HepG2 (cell line): ENCODE measurements around the gene KIF13A. TPM values are rescaled to one million over a fixed set of nuclear protein-coding genes. Genes with fewer than 3 reads are reported as not detected.

Source experiments
- ATAC-seq: fragments of 200-7000 bp; cut with Tn5 transposase; 3 replicates; pipeline ENCODE4 v1.9.1; 2020; ENCODE audit warnings: mild to moderate bottlenecking, moderate library complexity
- BruUV-seq: library from RNA; stranded (reverse); fragments of 400-500 nt; replicated peaks from 2 replicates; lab custom pipeline; 2021; lab: Mats Ljungman, UMichigan
- CTCF ChIA-PET: fragments of 300-600 bp; formaldehyde crosslinking; extraction: SDS; loops from one replicate; lab custom pipeline; 2021; ENCODE audit warnings: low total read pairs, inconsistent platforms, low intra/inter-chr PET ratio; lab: Yijun Ruan, JAX
- POLR2A ChIA-PET: fragments of 350-600 bp; sonication (Branson Sonifier 250); formaldehyde crosslinking; loops from one replicate; lab custom pipeline; 2020; ENCODE audit warnings: antibody characterized with exemption, inconsistent platforms; lab: Yijun Ruan, JAX
- DNase-seq: peaks from one replicate; pipeline ENCODE4 v3.0.0-alpha.2; 2015; ENCODE audit warnings: low spot score
- FAIRE-seq: peaks from 3 replicates; lab custom pipeline; 2011; peaks lifted over from hg19 to GRCh38; lab: Jason Lieb, UNC
- H2AFZ ChIP-seq: one replicate; pipeline ENCODE4 v1.6.1; 2011; ENCODE audit warnings: low read length, inconsistent platforms
- H3K27ac ChIP-seq: fragments of 300-600 bp; 3 replicates; pipeline ENCODE4 v1.8.0; 2011; ENCODE audit warnings: mixed run types, mild to moderate bottlenecking, mixed read lengths, low read length, inconsistent platforms; ENCODE audit not compliant: insufficient read depth; ENCODE audit errors: extremely low read length
- H3K27me3 ChIP-seq, 2 experiments: fragments of 200-600 bp in 1 of 2; 2 replicates in 1 of 2; 3 replicates in 1 of 2; pipeline versions ENCODE4 v1.6.0 to v1.8.0; 2011; ENCODE audit warnings: low read length in 2 of 2, mild to moderate bottlenecking in 2 of 2, moderate library complexity in 2 of 2, inconsistent platforms in 1 of 2; ENCODE audit not compliant: insufficient read depth in 2 of 2, control insufficient read depth in 1 of 2
- H3K36me3 ChIP-seq, 2 experiments: fragments of 200-600 bp in 1 of 2; replicated peaks in 1 of 2; 2 replicates in 1 of 2; 3 replicates in 1 of 2; pipeline versions ENCODE4 v1.5.1 to v1.8.0; 2011; ENCODE audit warnings: low read length in 2 of 2, inconsistent platforms in 1 of 2; ENCODE audit not compliant: insufficient read depth in 2 of 2, control insufficient read depth in 1 of 2
- H3K4me1 ChIP-seq: 2 replicates; pipeline ENCODE4 v1.5.1; 2012; ENCODE audit warnings: low read length, inconsistent platforms; ENCODE audit not compliant: insufficient read depth
- H3K4me2 ChIP-seq: 2 replicates; pipeline ENCODE4 v1.6.0; 2011; ENCODE audit warnings: low read depth, low read length, inconsistent platforms
- H3K4me3 ChIP-seq, 3 experiments: fragments of 200-600 bp in 1 of 3; sonication (generic), shearing (Covaris generic) in 1 of 3; replicated peaks in 1 of 3; 2 replicates each; pipeline ENCODE4 v1.5.1; 2011 to 2016; ENCODE audit warnings: low read length in 3 of 3, inconsistent platforms in 2 of 3, low read depth in 2 of 3, mild to moderate bottlenecking in 2 of 3, control low read depth in 1 of 3, mixed read lengths in 1 of 3; ENCODE audit not compliant: insufficient read depth in 1 of 3
- H3K79me2 ChIP-seq: one replicate; pipeline ENCODE4 v1.6.1; 2011; ENCODE audit warnings: low read length, inconsistent platforms; ENCODE audit not compliant: insufficient read depth
- H3K9ac ChIP-seq: 2 replicates; pipeline ENCODE4 v1.6.0; 2011; ENCODE audit warnings: mild to moderate bottlenecking, low read depth, low read length, inconsistent platforms; ENCODE audit not compliant: insufficient read depth
- H3K9me3 ChIP-seq: 2 replicates; pipeline ENCODE4 v1.5.1; 2012; ENCODE audit warnings: mild to moderate bottlenecking, low read length
- H4K20me1 ChIP-seq: 2 replicates; pipeline ENCODE4 v1.6.0; 2011; ENCODE audit warnings: inconsistent platforms, mild to moderate bottlenecking, low read length, moderate library complexity; ENCODE audit not compliant: insufficient read depth
- AGO1 ChIP-seq: fragments of 200-400 bp; formaldehyde crosslinking; IDR thresholded peaks from 2 replicates; pipeline ENCODE4 v1.6.1; 2017; ENCODE audit warnings: mild to moderate bottlenecking, low read depth, low read length, moderate library complexity; ENCODE audit not compliant: poor library complexity, severe bottlenecking
- CEBPB ChIP-seq: IDR thresholded peaks from 2 replicates; pipeline ENCODE4 v1.6.1; 2011; ENCODE audit warnings: low read depth, low read length, improper control_type of control experiment, borderline replicate concordance
- ESRRA ChIP-seq: sonication (generic); formaldehyde crosslinking; IDR thresholded peaks from 2 replicates; pipeline ENCODE4 v1.5.1; 2020; ENCODE audit warnings: mild to moderate bottlenecking, low read depth, missing genetic modification reagents
- HCFC1 ChIP-seq: fragments of 150-350 bp; IDR thresholded peaks from 2 replicates; pipeline ENCODE4 v1.6.1; 2014; ENCODE audit warnings: low read depth, low read length
- HNRNPH1 ChIP-seq: fragments of 200-400 bp; formaldehyde crosslinking; optimal IDR thresholded peaks from 2 replicates; pipeline ENCODE3; 2017; ENCODE audit warnings: mild to moderate bottlenecking, low read depth, low read length
- HOXA5 ChIP-seq: sonication (generic); formaldehyde crosslinking; IDR thresholded peaks from 2 replicates; pipeline ENCODE4 v1.4.0; 2020; ENCODE audit warnings: missing genetic modification reagents
- MBD4 ChIP-seq: IDR thresholded peaks from 2 replicates; pipeline ENCODE4 v1.6.1; 2012; ENCODE audit warnings: low read length, inconsistent platforms, borderline replicate concordance
- MXI1 ChIP-seq: IDR thresholded peaks from 3 replicates; pipeline ENCODE4 v1.6.1; 2012; ENCODE audit warnings: low read depth, low read length, inconsistent platforms, borderline replicate concordance
- NR2C2 ChIP-seq: sonication (generic); formaldehyde crosslinking; IDR thresholded peaks from 2 replicates; pipeline ENCODE4 v1.4.0; 2020; ENCODE audit warnings: missing genetic modification reagents, mild to moderate bottlenecking, moderate library complexity, borderline replicate concordance
- PBX2 ChIP-seq: IDR thresholded peaks from 2 replicates; pipeline ENCODE4 v1.6.1; 2016; ENCODE audit warnings: control low read depth
- PLSCR1 ChIP-seq: sonication (generic); formaldehyde crosslinking; IDR thresholded peaks from 2 replicates; pipeline ENCODE4 v1.5.0; 2020; ENCODE audit warnings: missing genetic modification reagents, mild to moderate bottlenecking, borderline replicate concordance
- RAD21 ChIP-seq: fragments of 450-650 bp; formaldehyde crosslinking; IDR thresholded peaks from 2 replicates; pipeline ENCODE4 v1.5.0; 2020; ENCODE audit warnings: mild to moderate bottlenecking
- RARG ChIP-seq: sonication (generic); formaldehyde crosslinking; IDR thresholded peaks from 2 replicates; pipeline ENCODE4 v1.4.0; 2020; ENCODE audit warnings: low read depth, mild to moderate bottlenecking, missing genetic modification reagents
- RBFOX2 ChIP-seq: fragments of 200-400 bp; formaldehyde crosslinking; IDR thresholded peaks from 2 replicates; pipeline ENCODE4 v1.6.1; 2017; ENCODE audit warnings: low read depth, mild to moderate bottlenecking, low read length
- TBX2 ChIP-seq: sonication (generic); formaldehyde crosslinking; IDR thresholded peaks from 2 replicates; pipeline ENCODE4 v1.5.0; 2020; ENCODE audit warnings: missing genetic modification reagents, mild to moderate bottlenecking, borderline replicate concordance
- ZFP36L2 ChIP-seq: sonication (generic); formaldehyde crosslinking; IDR thresholded peaks from 2 replicates; pipeline ENCODE4 v1.4.0; 2020; ENCODE audit warnings: missing genetic modification reagents
- ZNF558 ChIP-seq: sonication (generic); formaldehyde crosslinking; IDR thresholded peaks from 2 replicates; pipeline ENCODE4 v1.9.0; 2022; ENCODE audit warnings: mild to moderate bottlenecking, missing genetic modification reagents, borderline replicate concordance
- ZNF598 ChIP-seq: sonication (generic); formaldehyde crosslinking; IDR thresholded peaks from 2 replicates; pipeline ENCODE4 v1.5.1; 2020; ENCODE audit warnings: mild to moderate bottlenecking, missing genetic modification reagents, borderline replicate concordance
- ZNF737 ChIP-seq: sonication (generic); formaldehyde crosslinking; IDR thresholded peaks from 2 replicates; pipeline ENCODE4 v1.5.0; 2020; ENCODE audit warnings: missing genetic modification reagents, mild to moderate bottlenecking, borderline replicate concordance
- ZNF839 ChIP-seq: sonication (generic); formaldehyde crosslinking; IDR thresholded peaks from 2 replicates; pipeline ENCODE4 v1.4.0; 2020; ENCODE audit warnings: missing genetic modification reagents, mild to moderate bottlenecking, borderline replicate concordance
- WGBS: methylation state at CpG from one replicate; pipeline ENCODE4 v1.1.6; 2017; ENCODE audit warnings: low lambda C conversion rate; 5-methylcytosine and 5-hydroxymethylcytosine counted together
- in situ Hi-C: cut with HindIII; loops from 2 replicates; pipeline ENCODE4 v1.10.0; 2017; ENCODE audit warnings: low pct_unique_long_range_greater_than_20kb; ENCODE audit not compliant: extremely low pct_ligation_motif_present
- intact Hi-C: fragments of 100-400 bp; cut with micrococcal nuclease; formaldehyde crosslinking; loops from one replicate; pipeline ENCODE4 v1.10.0; 2022; ENCODE audit not compliant: unreplicated experiment
- polyA plus RNA-seq, 8 experiments: library from polyadenylated mRNA; depleted of rRNA in 3 of 8; stranded (reverse) in 7 of 8; unstranded in 1 of 8; fragments of >200 nt; fragmentation: Illumina TruSeq in 4 of 8; extraction: Trizol in 4 of 8; gene quantifications; 2 replicates each; pipeline versions ENCODE4 v1.2.1 to v1.2.3, GENCODE V29; 2011 to 2016; ENCODE audit warnings: low read depth in 4 of 8, missing spikeins in 1 of 8, mixed read lengths in 1 of 8; ENCODE audit not compliant: insufficient read depth in 1 of 8
- total RNA-seq, 5 experiments: library from RNA; depleted of rRNA; stranded (reverse); fragments of >200 nt; fragmentation: Illumina TruSeq; extraction: Trizol; gene quantifications; 2 replicates each; pipeline ENCODE4 v1.2.3, GENCODE V29; 2016; ENCODE audit warnings: low read depth in 1 of 5

The KIF13A gene
- total and polyA plus RNA-seq, 2 of the 13 experiments (the other 11 are each of a cell fraction or from before 2014, with no cell fraction given) = 21.1 to 37.2 TPM

GRCh38 chr6:17851720-17852161, 135.7 kb downstream of the KIF13A start:
- no peak for FAIRE-seq
- in situ Hi-C loops = no loop called here
- H3K4me2 ChIP-seq = no peak overlapping the region

GRCh38 chr6:17851001-17851719, 136.3 kb downstream of the KIF13A start:
- no TSS peak for BruUV-seq
- ChIA-PET POLR2A (no interaction called here), CTCF (no interaction called here)
- Histone ChIP-seq H3K9ac (no peak overlapping the region), H3K4me3 (no peak overlapping the region), H4K20me1 (no peaks in the 10 kb centered on the region), H2AFZ (no peak overlapping the region), H3K79me2 (no peaks in the 10 kb centered on the region), H3K9me3 (no peaks in the 10 kb centered on the region), H3K27ac (no peak overlapping the region), H3K27me3 (no peaks in the 10 kb centered on the region), H3K4me1 (no peaks in the 10 kb centered on the region), H3K4me2 (no peak overlapping the region), H3K36me3 (peaks cover 8 to 45% of the 10 kb centered on the region in 2 experiments)
- WGBS = 97% methylated on average over 3 of the region's 3 CpGs
- intact Hi-C loops = no loop called here
- DNase-seq (no peak), ATAC-seq (no peak), FAIRE-seq (no peak)
- in situ Hi-C loops = no loop called here
- no peak for TF ChIP-seq PBX2
- no peak for TF ChIP-seq RBFOX2
- no peak for TF ChIP-seq ZNF598
- TF ChIP-seq RAD21 (CRISPR knock-in tag) = no peak
- no peak for TF ChIP-seq AGO1
- TF ChIP-seq TBX2 (CRISPR knock-in tag) = no peak
- TF ChIP-seq NR2C2 (CRISPR knock-in tag) = no peak
- TF ChIP-seq RARG (CRISPR knock-in tag) = no peak
- no peak for TF ChIP-seq PLSCR1 (CRISPR knock-in tag)
- TF ChIP-seq CEBPB = no peak
- no peak for TF ChIP-seq MBD4
- TF ChIP-seq HOXA5 = no peak
- no peak for TF ChIP-seq ZNF558 (CRISPR knock-in tag)
- TF ChIP-seq HCFC1 = no peak
- TF ChIP-seq ZNF737 (CRISPR knock-in tag) = no peak

More at GRCh38 chr6:17851720-17852161, 135.7 kb downstream of the KIF13A start:
- ChIA-PET CTCF (no interaction called here), POLR2A (no interaction called here)
- no TSS peak for BruUV-seq
- no peaks in the 10 kb centered on the region for H3K9me3 ChIP-seq
- no peak for DNase-seq
- intact Hi-C loops = no loop called here
- H3K4me3 ChIP-seq = no peak overlapping the region
- peaks cover 8 to 43% of the 10 kb centered on the region in 2 experiments for H3K36me3 ChIP-seq
- no peak overlapping the region for H2AFZ ChIP-seq
- no peak for TF ChIP-seq MXI1
- TF ChIP-seq ESRRA (CRISPR knock-in tag) = no peak
- no peak for TF ChIP-seq ZNF839 (CRISPR knock-in tag)
- TF ChIP-seq HNRNPH1 = no peak
- TF ChIP-seq ZFP36L2 (CRISPR knock-in tag) = no peak
- H4K20me1 ChIP-seq = no peaks in the 10 kb centered on the region
- no peaks in the 10 kb centered on the region for H3K4me1 ChIP-seq
- H3K27me3 ChIP-seq = no peaks in the 10 kb centered on the region
- no peak for ATAC-seq
- H3K27ac ChIP-seq = no peak overlapping the region
- 91% methylated on average over 4 of the region's 4 CpGs for whole genome bisulfite sequencing
- no peaks in the 10 kb centered on the region for H3K79me2 ChIP-seq
- H3K9ac ChIP-seq = no peak overlapping the region
